Measurements from ENCODE around the gene HIF1AN. TPM values are rescaled to one million over a fixed set of nuclear protein-coding genes. Genes with fewer than 3 reads are reported as not detected.
A peak's percentile ranks its signal among the peaks of the same experiment; 100 is the strongest.

The HIF1AN gene
- 27.3 TPM for polyA plus RNA-seq
- long read RNA-seq, donor 1, full-length matches to known transcripts, result 11 of 11 reads
- long read RNA-seq, donor 1, partial matches to known transcripts, result 0 of 11 reads
- long read RNA-seq, donor 1, other reads (novel, unspliced or antisense), result 0 of 11 reads
- long read RNA-seq, donor 2, full-length matches to known transcripts, result 7 of 7 reads
- long read RNA-seq, donor 2, partial matches to known transcripts, result 0 of 7 reads
- long read RNA-seq, donor 2, other reads (novel, unspliced or antisense), result 0 of 7 reads
- long read RNA-seq, donor 3, result 0 reads
- long read RNA-seq, donor 4, result 0 reads
- long read RNA-seq, donor 5, full-length matches to known transcripts, result 5 of 270 reads
- long read RNA-seq, donor 5, partial matches to known transcripts, result 77 of 270 reads
- long read RNA-seq, donor 5, other reads (novel, unspliced or antisense), result 188 of 270 reads
- long read RNA-seq, donor 6, full-length matches to known transcripts, result 13 of 13 reads
- long read RNA-seq, donor 6, partial matches to known transcripts, result 0 of 13 reads
- long read RNA-seq, donor 6, other reads (novel, unspliced or antisense), result 0 of 13 reads
- long read RNA-seq, donor 7, full-length matches to known transcripts, result 11 of 11 reads
- long read RNA-seq, donor 7, partial matches to known transcripts, result 0 of 11 reads
- long read RNA-seq, donor 7, other reads (novel, unspliced or antisense), result 0 of 11 reads
- long read RNA-seq, donor 8, full-length matches to known transcripts, result 12 of 12 reads
- long read RNA-seq, donor 8, partial matches to known transcripts, result 0 of 12 reads
- long read RNA-seq, donor 8, other reads (novel, unspliced or antisense), result 0 of 12 reads
- long read RNA-seq, donor 9, full-length matches to known transcripts, result 16 of 16 reads
- long read RNA-seq, donor 9, partial matches to known transcripts, result 0 of 16 reads
- long read RNA-seq, donor 9, other reads (novel, unspliced or antisense), result 0 of 16 reads
- long read RNA-seq, donor 10, full-length matches to known transcripts, result 15 of 15 reads
- long read RNA-seq, donor 10, partial matches to known transcripts, result 0 of 15 reads
- long read RNA-seq, donor 10, other reads (novel, unspliced or antisense), result 0 of 15 reads
- long read RNA-seq, donor 11, full-length matches to known transcripts, result 8 of 8 reads
- long read RNA-seq, donor 11, partial matches to known transcripts, result 0 of 8 reads
- long read RNA-seq, donor 11, other reads (novel, unspliced or antisense), result 0 of 8 reads

DNA sequence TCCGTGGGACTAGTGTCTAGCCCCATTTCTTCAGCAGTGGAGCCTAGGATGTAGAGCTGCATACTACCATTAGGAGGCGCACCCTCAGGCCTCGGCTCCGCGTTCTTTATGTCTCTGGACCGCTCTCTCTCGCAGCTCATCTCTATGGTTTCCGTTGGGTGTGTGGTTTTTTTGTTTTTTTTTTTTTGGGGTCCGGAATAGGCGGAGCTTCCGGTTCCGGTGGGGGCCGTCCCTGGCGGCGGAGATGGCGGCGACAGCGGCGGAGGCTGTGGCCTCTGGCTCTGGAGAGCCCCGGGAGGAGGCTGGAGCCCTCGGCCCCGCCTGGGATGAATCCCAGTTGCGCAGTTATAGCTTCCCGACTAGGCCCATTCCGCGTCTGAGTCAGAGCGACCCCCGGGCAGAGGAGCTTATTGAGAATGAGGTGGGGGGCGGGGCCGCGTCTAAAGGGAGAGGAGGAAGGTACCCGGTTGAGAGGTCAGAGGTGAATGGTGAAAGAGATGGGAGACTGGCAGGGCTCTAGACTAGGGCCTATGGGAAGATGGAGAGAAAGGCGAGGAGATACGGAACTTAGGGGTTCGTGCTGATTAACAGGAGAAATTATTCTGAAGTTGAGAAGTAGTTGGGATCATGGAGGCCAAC, at the start of gene HIF1AN:
Gene HIF1AN, plus strand, starts transcription at position 229 of the 639 bp plus-strand sequence. Its CDS starts 16 bp downstream, at position 245.
- DNase-seq, result peak; percentile 93 to 95
- Histone ChIP-seq H3K4me1 (ENCODE audit: control insufficient read depth, insufficient read depth, low read length) (peaks cover 9% of the 10 kb centered on the region), H3K36me3 (ENCODE audit: control insufficient read depth, insufficient read depth, low read length) (peaks cover 26% of the 10 kb centered on the region), H3K9me3 (ENCODE audit: control insufficient read depth, low read depth, low read length) (no peaks in the 10 kb centered on the region), H3K4me3 (ENCODE audit: low read length) (peak within 1 kb of the TSS; percentile 78), H3K27me3 (ENCODE audit: control insufficient read depth, insufficient read depth, low read length) (no peaks in the 10 kb centered on the region), H3K27ac (ENCODE audit: low read length) (no peak within 1 kb of the TSS)
- WGBS (ENCODE audit: insufficient coverage, low lambda C conversion rate), result no CpG with 5 or more reads among the region's 35 CpGs

DNA sequence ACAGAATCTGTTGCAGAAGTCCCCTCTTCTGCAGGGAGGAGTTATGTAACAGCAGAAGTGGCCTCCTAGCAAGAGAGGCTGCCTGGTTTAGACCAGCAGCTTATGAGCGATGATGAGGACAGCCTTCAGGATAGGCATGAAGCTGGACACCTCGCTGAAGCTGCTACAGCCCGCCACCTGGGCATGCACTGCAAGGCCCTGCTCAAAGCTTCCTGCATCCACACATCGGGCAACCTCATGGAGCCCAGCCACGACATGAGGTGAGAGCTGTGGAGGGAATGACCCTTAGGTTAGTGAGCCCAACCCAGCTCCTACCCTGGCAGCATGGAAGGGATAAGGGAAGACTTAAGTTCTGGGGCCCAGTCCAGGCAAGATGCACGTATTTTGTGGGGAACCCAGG, 48.2 kb upstream of the HIF1AN start:
- DNase-seq, result no peak
- peaks cover 4% of the 10 kb centered on the region for H3K27me3 ChIP-seq (ENCODE audit: control insufficient read depth, insufficient read depth, low read length)
- WGBS (ENCODE audit: insufficient coverage, low lambda C conversion rate), result 83% methylated on average over 1 of the region's 6 CpGs
- no peaks in the 10 kb centered on the region for H3K9me3 ChIP-seq (ENCODE audit: control insufficient read depth, low read depth, low read length)
- H3K4me1 ChIP-seq (ENCODE audit: control insufficient read depth, insufficient read depth, low read length), result peaks cover 11% of the 10 kb centered on the region
- H3K4me3 ChIP-seq (ENCODE audit: low read length), result no peak overlapping the region
- no peak overlapping the region for H3K27ac ChIP-seq (ENCODE audit: low read length)
- peaks cover 20% of the 10 kb centered on the region for H3K36me3 ChIP-seq (ENCODE audit: control insufficient read depth, insufficient read depth, low read length)

GRCh38 chr10:100489396-100489795, 46.3 kb upstream of the HIF1AN start:
- no peak for DNase-seq
- peaks cover 20% of the 10 kb centered on the region for H3K36me3 ChIP-seq (ENCODE audit: control insufficient read depth, insufficient read depth, low read length)
- WGBS (ENCODE audit: insufficient coverage, low lambda C conversion rate), result no CpG with 5 or more reads among the region's 5 CpGs

GRCh38 chr10:100490531-100490930, 45.2 kb upstream of the HIF1AN start:
- peaks cover 20% of the 10 kb centered on the region for H3K36me3 ChIP-seq (ENCODE audit: control insufficient read depth, insufficient read depth, low read length)
- H3K4me1 ChIP-seq (ENCODE audit: control insufficient read depth, insufficient read depth, low read length), result no peaks in the 10 kb centered on the region
- DNase-seq, result no peak
- 100% methylated on average over 1 of the region's 2 CpGs for WGBS (ENCODE audit: insufficient coverage, low lambda C conversion rate)
- no peaks in the 10 kb centered on the region for H3K27me3 ChIP-seq (ENCODE audit: control insufficient read depth, insufficient read depth, low read length)
- H3K4me3 ChIP-seq (ENCODE audit: low read length), result no peak overlapping the region
- no peak overlapping the region for H3K27ac ChIP-seq (ENCODE audit: low read length)
- no peaks in the 10 kb centered on the region for H3K9me3 ChIP-seq (ENCODE audit: control insufficient read depth, low read depth, low read length)

More at GRCh38 chr10:100489396-100489795, 46.3 kb upstream of the HIF1AN start:
- Histone ChIP-seq H3K27me3 (ENCODE audit: control insufficient read depth, insufficient read depth, low read length) (no peaks in the 10 kb centered on the region), H3K27ac (ENCODE audit: low read length) (no peak overlapping the region), H3K4me1 (ENCODE audit: control insufficient read depth, insufficient read depth, low read length) (no peaks in the 10 kb centered on the region), H3K9me3 (ENCODE audit: control insufficient read depth, low read depth, low read length) (no peaks in the 10 kb centered on the region), H3K4me3 (ENCODE audit: low read length) (no peak overlapping the region)

GRCh38 chr10:100496567-100496966, 39.2 kb upstream of the HIF1AN start:
- no peak for DNase-seq
- H3K27ac ChIP-seq (ENCODE audit: low read length), result no peak overlapping the region
- no peaks in the 10 kb centered on the region for H3K9me3 ChIP-seq (ENCODE audit: control insufficient read depth, low read depth, low read length)
- H3K4me3 ChIP-seq (ENCODE audit: low read length), result no peak overlapping the region
- H3K36me3 ChIP-seq (ENCODE audit: control insufficient read depth, insufficient read depth, low read length), result peaks cover 46% of the 10 kb centered on the region
- WGBS (ENCODE audit: insufficient coverage, low lambda C conversion rate), result 100% methylated on average over 1 of the region's 2 CpGs
- no peaks in the 10 kb centered on the region for H3K4me1 ChIP-seq (ENCODE audit: control insufficient read depth, insufficient read depth, low read length)
- H3K27me3 ChIP-seq (ENCODE audit: control insufficient read depth, insufficient read depth, low read length), result no peaks in the 10 kb centered on the region

GRCh38 chr10:100498059-100498458, 37.7 kb upstream of the HIF1AN start:
- H3K9me3 ChIP-seq (ENCODE audit: control insufficient read depth, low read depth, low read length), result no peaks in the 10 kb centered on the region
- peaks cover 51% of the 10 kb centered on the region for H3K36me3 ChIP-seq (ENCODE audit: control insufficient read depth, insufficient read depth, low read length)
- no peak overlapping the region for H3K27ac ChIP-seq (ENCODE audit: low read length)
- no CpG with 5 or more reads among the region's 4 CpGs for WGBS (ENCODE audit: insufficient coverage, low lambda C conversion rate)
- H3K27me3 ChIP-seq (ENCODE audit: control insufficient read depth, insufficient read depth, low read length), result no peaks in the 10 kb centered on the region
- no peak for DNase-seq
- no peaks in the 10 kb centered on the region for H3K4me1 ChIP-seq (ENCODE audit: control insufficient read depth, insufficient read depth, low read length)
- no peak overlapping the region for H3K4me3 ChIP-seq (ENCODE audit: low read length)

DNA sequence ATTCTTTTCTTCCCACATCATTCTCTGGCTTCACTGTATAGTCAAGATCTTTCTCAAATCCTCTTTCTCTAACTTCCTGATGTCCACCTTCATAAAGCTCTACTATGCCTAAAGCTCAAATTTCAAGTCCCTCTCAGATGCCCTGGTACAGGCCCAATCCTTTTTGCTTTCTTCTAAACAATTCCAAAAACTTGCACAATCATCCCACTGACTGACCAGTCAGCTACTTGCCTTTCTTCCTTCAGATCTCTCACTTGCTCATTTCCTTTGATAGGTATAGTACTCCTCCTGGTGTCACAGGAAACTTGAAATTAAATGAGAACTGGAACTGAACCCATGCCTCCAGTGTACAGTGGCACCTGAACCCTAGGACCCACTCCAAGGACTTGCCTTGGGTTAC, 34.3 kb upstream of the HIF1AN start:
- H3K27ac ChIP-seq (ENCODE audit: low read length), result no peak overlapping the region
- H3K36me3 ChIP-seq (ENCODE audit: control insufficient read depth, insufficient read depth, low read length), result peaks cover 51% of the 10 kb centered on the region
- no peaks in the 10 kb centered on the region for H3K9me3 ChIP-seq (ENCODE audit: control insufficient read depth, low read depth, low read length)
- no peak for DNase-seq
- no peaks in the 10 kb centered on the region for H3K27me3 ChIP-seq (ENCODE audit: control insufficient read depth, insufficient read depth, low read length)
- H3K4me3 ChIP-seq (ENCODE audit: low read length), result no peak overlapping the region
- no peaks in the 10 kb centered on the region for H3K4me1 ChIP-seq (ENCODE audit: control insufficient read depth, insufficient read depth, low read length)

DNA sequence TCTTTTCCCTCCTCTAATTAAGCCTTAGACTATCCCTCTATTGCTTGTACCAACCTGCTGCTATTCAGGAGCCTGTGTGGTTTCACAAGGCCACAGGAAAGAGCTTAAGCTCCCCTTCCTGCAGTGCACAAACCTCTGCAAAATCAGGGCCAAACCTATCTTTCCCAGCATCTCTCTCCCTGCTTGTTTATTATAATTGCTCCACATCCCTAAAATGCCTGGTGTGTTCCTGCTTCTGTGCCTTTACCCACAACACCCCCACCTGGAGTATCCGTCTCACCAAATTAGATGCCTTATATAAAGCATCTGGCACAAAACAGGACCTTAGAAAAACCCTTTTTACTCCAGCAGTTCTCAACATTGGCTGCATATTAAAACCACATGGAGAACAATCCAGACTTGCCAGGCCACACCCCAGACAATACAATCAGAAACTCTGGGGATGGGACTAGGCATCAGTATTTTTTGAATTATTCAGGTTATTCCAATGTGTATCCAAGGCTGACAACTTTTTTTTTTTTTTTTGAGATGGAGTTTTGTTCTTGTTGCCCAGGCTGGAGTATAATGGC, 32.7 kb upstream of the HIF1AN start:
- H3K4me1 ChIP-seq (ENCODE audit: control insufficient read depth, insufficient read depth, low read length), result no peaks in the 10 kb centered on the region
- H3K4me3 ChIP-seq (ENCODE audit: low read length), result no peak overlapping the region
- peaks cover 47% of the 10 kb centered on the region for H3K36me3 ChIP-seq (ENCODE audit: control insufficient read depth, insufficient read depth, low read length)
- H3K27ac ChIP-seq (ENCODE audit: low read length), result no peak overlapping the region
- DNase-seq, result no peak
- no peaks in the 10 kb centered on the region for H3K27me3 ChIP-seq (ENCODE audit: control insufficient read depth, insufficient read depth, low read length)
- no peaks in the 10 kb centered on the region for H3K9me3 ChIP-seq (ENCODE audit: control insufficient read depth, low read depth, low read length)
- no CpG with 5 or more reads among the region's 1 CpG for WGBS (ENCODE audit: insufficient coverage, low lambda C conversion rate)

DNA sequence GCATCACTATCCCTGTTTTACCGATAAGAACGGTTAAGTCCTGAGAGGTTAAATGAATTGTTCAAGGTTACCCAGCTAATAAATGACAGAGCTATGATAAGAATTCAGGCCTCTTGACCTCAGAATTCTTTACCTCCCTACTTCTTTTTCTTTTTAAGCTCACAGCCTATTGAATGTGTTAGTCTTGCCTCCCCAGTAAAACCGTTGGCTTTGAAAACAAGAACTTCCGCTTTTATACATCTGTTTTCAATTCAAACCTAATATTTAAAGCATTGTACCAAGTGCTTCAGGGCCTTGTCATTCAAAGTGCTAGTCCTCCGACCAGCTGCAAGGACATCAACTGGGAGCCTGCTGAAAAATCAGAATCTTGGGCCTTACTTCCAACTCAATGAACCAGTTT, 31.6 kb upstream of the HIF1AN start:
- no peaks in the 10 kb centered on the region for H3K27me3 ChIP-seq (ENCODE audit: control insufficient read depth, insufficient read depth, low read length)

More for the DNA sequence above, 31.6 kb upstream of the HIF1AN start:
- Histone ChIP-seq H3K4me1 (ENCODE audit: control insufficient read depth, insufficient read depth, low read length) (no peaks in the 10 kb centered on the region), H3K27ac (ENCODE audit: low read length) (no peak overlapping the region), H3K9me3 (ENCODE audit: control insufficient read depth, low read depth, low read length) (no peaks in the 10 kb centered on the region), H3K36me3 (ENCODE audit: control insufficient read depth, insufficient read depth, low read length) (peaks cover 41% of the 10 kb centered on the region), H3K4me3 (ENCODE audit: low read length) (no peak overlapping the region)
- DNase-seq, result no peak
- WGBS (ENCODE audit: insufficient coverage, low lambda C conversion rate), result no CpG with 5 or more reads among the region's 5 CpGs

Measured in large intestine (tissue), 12 donors.